HFF-Myc (cell line): ENCODE data around the gene BMERB1.
"Not testable (repeated sequence)": the region's sequence is repeated elsewhere in the genome, so short reads cannot be mapped to it uniquely, and the experiment has no call there.

Experiments used
- DNase-seq: peaks from one replicate; pipeline ENCODE4 v3.0.0-alpha.2; 2011; ENCODE audit warnings: low read depth; ENCODE audit errors: extremely low read depth
- H3K4me3 ChIP-seq: replicated peaks from 2 replicates; pipeline ENCODE4 v1.5.1; 2011; ENCODE audit warnings: low read depth, mild to moderate bottlenecking, control low read depth, low read length
- CTCF ChIP-seq: IDR thresholded peaks from 2 replicates; pipeline ENCODE4 v1.5.1; 2012; ENCODE audit warnings: mild to moderate bottlenecking, low read depth, low read length, control low read depth; ENCODE audit errors: missing control alignments

BMERB1 gene

DNA sequence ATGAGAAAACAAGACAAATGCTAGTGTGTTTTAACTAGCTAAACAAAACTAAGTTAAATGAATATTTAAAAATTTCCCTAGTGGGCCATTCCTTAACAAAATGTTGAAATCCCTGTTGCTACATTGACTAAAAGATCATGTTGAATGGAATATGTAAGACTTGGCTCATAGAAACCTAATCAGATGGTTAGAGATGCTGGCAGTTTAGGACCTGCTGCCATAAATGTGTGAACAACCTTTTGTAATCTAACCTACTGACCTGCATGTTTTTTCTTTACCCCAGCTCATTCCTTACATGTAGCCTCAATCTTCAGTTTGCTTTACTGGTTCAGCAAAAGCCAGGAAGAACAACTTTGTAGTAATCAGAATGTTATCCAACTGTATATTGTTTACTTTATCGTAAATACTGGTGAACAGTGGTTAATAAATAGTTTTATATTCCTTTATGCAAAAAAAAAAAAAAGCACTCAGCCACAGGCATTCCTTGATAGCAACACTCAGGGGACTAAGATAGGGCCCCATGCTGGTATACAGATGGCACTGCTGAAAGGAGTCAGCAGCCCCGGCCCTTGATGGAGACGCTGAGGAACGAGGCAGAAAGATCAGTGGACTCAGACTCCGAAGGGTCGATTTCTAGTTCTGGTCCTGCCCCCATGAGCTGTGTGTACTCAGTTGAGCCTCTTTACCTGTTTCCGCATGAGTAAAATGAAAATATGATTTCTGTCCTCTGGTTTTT lies 130.4 kb downstream of the BMERB1 start:
- no peak for DNase-seq
- no peak overlapping the region for H3K4me3 ChIP-seq
- TF ChIP-seq CTCF: no peak

DNA sequence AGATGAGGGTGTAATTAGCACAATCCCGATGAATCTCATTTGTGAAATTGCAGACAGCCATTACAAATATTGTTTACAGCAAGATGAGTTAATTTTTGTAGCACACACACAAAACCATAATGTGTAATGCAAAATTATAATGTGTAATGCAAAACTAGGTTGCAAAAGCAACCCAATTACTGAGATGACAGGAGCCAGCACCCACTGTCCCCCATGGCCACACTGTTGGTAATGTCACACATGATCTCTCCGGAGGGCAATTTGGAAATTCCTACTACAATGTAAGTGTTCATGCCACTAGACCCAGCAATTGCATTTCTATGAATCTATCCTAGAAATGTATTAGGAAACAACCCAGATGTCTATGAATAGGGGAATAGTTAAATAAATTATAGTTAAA lies 131.7 kb downstream of the BMERB1 start:
- TF ChIP-seq CTCF: no peak
- no peak for DNase-seq
- no peak overlapping the region for H3K4me3 ChIP-seq

DNA sequence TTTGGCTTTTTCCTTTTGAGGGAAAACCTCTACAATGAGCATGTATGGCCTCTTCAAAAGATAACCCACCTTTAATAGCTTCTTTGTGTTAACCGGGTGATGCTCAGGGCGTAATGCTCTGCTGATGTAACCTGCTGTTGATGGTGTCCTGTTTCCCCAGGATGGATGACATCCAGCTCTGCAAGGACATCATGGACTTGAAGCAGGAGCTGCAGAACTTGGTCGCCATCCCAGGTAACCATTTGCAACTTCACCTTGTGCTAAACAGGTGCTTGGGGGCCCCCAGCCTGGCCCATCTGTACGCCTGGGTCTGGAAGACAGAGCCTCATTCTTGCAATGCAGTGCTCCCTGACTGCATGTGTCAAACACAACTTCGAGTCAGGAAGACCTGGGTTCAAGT lies 133.4 kb downstream of the BMERB1 start:
- DNase-seq: no peak
- no peak for TF ChIP-seq CTCF
- no peak overlapping the region for H3K4me3 ChIP-seq

- not testable (repeated sequence) for DNase-seq, H3K4me3 ChIP-seq
These were observed 136.3 kb downstream of the BMERB1 start for GRCh38 chr16:15570666-15571065.

DNA sequence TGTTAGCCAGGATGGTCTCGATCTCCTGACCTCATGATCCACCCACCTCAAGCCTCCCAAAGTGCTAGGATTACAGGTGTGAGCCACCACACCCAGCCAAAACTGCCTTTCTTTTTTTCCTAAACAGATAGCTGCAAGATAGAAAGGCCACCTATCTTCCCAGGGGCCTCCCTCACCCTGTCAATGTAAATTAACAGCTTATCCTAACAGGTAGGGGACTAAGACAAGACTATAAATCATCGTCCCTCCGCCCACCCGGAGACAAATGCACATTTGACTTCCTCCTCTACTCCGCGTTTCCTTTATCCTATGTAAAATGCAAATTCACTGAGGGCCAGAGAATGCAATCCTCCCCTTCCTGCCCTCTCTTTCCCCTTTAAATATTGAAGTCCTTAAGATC lies 137.2 kb downstream of the BMERB1 start:
- no peak for DNase-seq
- TF ChIP-seq CTCF: no peak

GRCh38 chr16:15572329-15573001 lies 138.1 kb downstream of the BMERB1 start:
- no peak for TF ChIP-seq CTCF
- no peak overlapping the region for H3K4me3 ChIP-seq
- peak; percentile 22 for DNase-seq

More for the DNA sequence above, 137.2 kb downstream of the BMERB1 start:
- H3K4me3 ChIP-seq: no peak overlapping the region

- H3K4me3 ChIP-seq: no peak overlapping the region
- no peak for DNase-seq
- TF ChIP-seq CTCF: no peak
These were observed 139.0 kb downstream of the BMERB1 start for GRCh38 chr16:15573274-15573895.

- not testable (repeated sequence) for H3K4me3 ChIP-seq, DNase-seq
These were observed 139.7 kb downstream of the BMERB1 start for GRCh38 chr16:15573896-15574613.
